AG08395 (cell line): ENCODE measurements around the gene PLCL1.
"Not testable (repeated sequence)": the region's sequence is repeated elsewhere in the genome, so short reads cannot be mapped to it uniquely, and the experiment has no call there.

ENCODE experiments used
- DNase-seq: peaks from one replicate; pipeline ENCODE4 v3.0.0; 2012; ENCODE audit warnings: mixed read lengths, low spot score

PLCL1 gene

GRCh38 chr2:197810016-197810415 is 5.6 kb downstream of the PLCL1 start:
- no peak for DNase-seq

DNA sequence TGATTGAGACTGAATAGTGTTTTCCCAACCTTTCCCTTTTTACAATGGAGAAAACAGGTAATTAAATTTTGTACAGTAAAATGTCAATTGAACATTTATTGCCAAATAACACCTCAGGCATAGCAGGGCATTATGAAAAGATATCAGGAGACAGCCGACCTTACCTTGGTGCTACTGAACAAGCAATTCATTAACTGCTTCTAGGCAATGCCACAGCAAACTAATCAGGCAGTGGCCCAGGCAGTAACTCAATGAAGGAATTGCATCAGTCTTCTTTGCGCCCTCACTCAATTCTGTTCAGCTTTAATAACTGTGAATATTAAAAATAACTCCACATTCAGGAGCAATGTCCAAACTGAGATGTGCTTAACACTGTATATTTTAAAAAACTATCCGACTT is 6.1 kb downstream of the PLCL1 start:
- no peak for DNase-seq

- peak; percentile 54 for DNase-seq
Measured at GRCh38 chr2:197813093-197813787, 8.8 kb downstream of the PLCL1 start.

DNA sequence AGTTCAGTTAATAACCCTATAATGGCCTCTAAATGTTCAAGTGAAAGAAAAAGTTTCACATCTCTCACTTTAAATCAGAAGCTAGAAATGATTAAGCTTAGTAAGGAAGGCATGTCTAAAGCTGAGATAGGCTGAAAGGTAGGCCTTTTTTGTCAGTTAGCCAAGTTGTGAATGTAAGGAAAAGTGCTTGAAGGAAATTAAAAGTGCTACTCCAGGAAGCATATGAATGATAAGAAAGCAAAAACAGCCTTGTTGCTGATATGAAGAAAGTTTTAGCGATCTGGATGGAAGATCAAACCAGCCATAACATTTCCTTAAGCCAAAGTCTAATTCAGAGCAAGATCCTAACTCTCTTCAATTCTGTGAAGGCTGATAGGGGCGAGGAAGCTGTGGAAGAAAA is 10.1 kb downstream of the PLCL1 start:
- no peak for DNase-seq

DNA sequence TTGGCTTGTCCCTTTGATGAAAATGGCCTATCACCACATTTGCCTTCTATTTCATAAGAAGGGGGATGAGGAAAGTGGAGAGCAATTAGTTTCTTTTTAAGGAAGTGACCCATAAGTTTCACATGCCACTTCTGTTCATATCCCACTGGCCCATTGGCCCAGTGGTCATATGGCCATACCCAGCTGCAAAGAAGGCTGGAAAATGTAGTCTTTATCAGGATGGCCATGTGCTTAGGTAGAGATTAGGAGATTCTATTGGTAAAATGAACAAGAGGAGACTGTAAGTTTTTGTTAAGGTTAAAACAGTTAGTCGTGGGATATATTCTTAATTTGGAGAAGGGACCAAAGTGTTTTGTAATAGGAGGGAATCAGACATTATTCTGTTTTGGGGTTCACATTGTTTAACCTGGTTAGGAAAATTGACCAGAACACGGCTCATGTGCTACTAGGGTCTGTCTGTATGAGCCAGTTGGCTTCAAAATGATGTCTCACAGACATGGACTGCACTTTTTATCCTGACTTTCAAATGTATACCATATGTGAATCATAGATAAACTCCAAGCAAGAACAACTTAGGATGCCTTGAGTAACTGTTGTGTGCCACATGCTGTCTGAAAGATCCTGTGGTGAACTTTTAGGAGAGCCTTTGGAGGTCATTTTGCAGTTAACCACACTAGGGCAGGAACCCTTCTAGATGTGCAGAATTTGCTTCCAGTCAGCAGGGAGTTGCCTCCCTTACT is 17.3 kb downstream of the PLCL1 start:
- no peak for DNase-seq

DNA sequence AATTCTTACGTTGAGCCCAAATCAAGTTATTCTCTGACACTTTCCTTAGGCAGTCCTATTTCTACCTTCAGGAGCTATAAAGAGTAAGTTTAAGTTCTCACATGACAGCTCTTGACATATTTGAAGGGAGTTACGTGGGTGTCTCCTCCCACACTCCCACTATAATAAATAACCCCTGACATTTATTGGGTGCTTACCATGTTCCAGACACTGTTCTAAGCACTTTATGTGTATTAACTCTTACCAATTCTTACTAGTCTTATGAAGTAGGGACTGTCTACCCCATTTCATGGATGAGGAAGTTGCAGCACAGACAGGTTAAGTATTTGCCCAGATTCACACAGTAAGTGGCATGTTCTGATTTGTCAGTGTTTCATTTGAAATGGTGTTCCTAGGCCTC is 17.9 kb downstream of the PLCL1 start:
- DNase-seq = no peak

DNA sequence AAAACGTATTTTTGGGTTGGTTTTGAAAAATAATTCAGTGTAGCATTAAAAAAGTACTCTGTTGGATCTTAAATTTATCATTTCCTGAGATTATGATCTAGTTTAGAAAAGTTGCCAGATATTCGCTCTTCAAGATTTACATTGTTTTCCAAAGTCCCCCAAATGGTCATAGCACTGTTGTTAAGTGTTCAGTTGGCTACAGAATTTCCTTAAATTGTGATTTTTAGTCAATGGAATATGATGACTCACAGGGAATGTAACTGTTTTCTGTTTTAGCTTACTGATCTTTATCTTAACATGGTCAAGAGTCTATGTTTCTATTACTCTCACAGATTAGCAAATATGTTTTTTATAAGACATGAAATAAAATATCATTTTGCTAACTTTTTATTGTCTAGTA is 23.2 kb downstream of the PLCL1 start:
- DNase-seq = no peak

GRCh38 chr2:197828464-197829135 is 24.2 kb downstream of the PLCL1 start:
- DNase-seq = no peak

- DNase-seq = not testable (repeated sequence)
Measured at GRCh38 chr2:197834771-197835170, 30.4 kb downstream of the PLCL1 start.

DNA sequence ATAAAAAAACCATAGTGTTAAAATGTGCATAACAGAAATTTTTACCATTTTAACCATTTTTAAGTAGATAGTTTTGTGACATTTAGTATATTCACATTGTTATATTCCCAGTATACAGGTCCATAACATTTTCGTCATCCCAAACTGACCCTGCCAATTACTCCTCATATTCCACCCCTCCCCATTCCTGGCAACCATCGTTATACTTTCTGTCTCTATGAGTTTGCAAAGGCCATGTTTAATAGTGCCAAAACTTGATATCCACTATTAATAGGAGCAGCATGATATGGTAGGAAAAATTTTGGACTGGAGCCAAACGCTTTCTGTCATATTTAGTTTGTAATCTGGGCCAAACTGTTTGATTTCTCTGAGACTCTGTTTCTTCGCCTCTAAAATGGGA is 30.9 kb downstream of the PLCL1 start:
- no peak for DNase-seq

GRCh38 chr2:197838036-197838435 is 33.6 kb downstream of the PLCL1 start:
- peak; percentile 54 for DNase-seq

- DNase-seq = peak; percentile 11
Measured at GRCh38 chr2:197838579-197838978, 34.2 kb downstream of the PLCL1 start.

DNA sequence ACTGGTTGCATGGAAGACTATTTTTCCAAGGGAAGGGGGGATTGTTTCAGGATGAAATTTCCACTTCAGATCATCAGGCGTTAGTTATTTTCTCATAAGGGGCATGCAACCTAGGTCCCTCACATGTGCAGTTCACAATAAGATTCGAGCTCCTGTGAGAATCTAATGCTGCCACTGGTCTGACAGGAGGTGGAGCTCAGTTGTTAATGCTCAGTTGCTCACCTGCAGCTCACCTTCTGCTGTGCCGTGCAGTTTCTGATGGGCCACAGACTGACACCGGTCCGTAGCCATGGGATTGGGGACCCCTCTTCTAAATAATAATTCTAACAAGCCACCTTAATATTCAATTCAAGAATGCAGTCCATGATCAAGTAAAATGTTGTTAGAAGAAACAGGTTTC is 34.9 kb downstream of the PLCL1 start:
- DNase-seq = no peak

DNA sequence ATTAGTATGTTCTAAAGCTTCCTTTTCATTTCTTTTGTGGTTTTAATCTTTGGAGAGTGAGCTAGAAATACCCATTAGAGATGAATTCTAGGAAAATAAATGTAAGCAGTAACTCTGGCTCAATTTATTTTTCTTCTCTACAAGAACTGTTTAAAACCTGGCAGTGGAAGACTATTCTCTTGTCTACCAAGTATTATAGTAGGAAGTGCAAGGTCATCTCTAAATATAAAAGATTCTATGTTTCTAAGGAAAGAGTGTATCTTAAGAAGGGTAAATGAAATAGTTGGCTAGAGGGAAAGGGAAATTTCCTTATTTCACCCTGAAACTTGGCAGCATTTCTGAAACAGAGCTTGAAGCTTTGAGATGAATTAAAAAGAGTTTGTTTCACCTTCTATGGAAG is 35.5 kb downstream of the PLCL1 start:
- no peak for DNase-seq

DNA sequence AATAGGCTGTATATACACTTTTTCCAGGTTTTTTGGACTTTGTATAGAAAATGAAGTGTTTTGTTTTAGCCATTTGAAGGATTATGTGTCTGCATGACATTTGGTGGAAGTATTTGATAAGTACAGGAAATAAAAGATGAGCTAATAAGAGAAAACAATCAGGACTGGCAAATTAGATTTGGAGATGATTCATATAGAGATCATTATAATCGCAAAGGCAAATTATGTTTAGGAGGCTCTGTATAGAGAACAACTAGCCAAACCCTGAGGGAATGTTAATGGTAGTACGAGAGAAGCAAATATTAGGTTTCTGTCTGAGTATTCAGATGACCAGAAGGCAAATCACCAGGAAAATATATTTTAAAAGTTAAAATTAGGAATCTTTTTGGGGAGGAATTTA is 41.7 kb downstream of the PLCL1 start:
- DNase-seq = no peak

DNA sequence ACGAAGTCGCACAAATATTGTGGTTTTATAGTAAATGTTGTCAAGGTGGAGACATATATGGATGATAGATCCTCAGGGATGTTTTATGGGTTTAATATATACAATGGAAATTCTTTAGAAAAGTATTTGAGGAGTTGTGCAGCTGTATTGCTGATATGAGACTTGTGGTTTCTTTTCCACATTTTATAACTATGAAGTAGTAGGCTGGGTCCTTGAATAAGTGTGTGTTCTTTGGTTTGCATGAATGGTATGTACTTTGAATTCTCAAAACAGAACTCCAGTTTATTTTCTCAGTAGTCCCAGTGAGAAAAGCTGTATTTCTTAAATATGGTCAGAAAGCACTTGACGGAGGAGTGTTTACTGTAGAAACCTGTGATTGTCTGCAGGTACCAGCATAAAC is 42.4 kb downstream of the PLCL1 start:
- no peak for DNase-seq

GRCh38 chr2:197847651-197848401 is 43.4 kb downstream of the PLCL1 start:
- DNase-seq = no peak

- no peak for DNase-seq
Measured at GRCh38 chr2:197848602-197849001, 44.2 kb downstream of the PLCL1 start.

DNA sequence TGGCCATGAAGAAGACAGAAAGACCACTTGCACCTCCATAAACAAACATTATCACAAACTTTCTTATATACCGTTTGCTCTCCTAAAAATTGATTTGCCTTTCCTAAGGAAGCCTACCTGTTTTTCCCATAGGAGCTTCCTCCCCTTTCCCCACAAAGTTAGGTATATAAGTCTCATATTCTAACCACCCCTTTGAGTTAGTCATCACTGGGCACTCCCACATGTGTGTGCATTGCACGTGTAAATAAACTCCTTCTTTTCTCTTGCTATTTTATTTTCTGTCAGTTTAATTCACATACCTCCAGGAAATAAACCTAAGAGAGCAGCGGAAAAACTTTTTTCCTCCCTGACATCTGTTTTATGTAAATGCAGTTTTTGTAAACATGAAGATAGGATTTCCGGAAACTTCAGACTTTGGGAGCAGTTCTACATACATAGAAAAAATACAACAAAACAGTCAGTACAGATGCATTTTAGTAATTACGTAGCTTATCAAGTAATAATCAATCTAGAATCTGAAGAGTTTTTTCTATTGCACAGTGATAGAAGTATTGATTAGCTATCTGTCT is 46.6 kb downstream of the PLCL1 start:
- no peak for DNase-seq

- DNase-seq = no peak
Measured at GRCh38 chr2:197851451-197851850, 47.1 kb downstream of the PLCL1 start.

GRCh38 chr2:197852108-197852507 is 47.7 kb downstream of the PLCL1 start:
- no peak for DNase-seq

DNA sequence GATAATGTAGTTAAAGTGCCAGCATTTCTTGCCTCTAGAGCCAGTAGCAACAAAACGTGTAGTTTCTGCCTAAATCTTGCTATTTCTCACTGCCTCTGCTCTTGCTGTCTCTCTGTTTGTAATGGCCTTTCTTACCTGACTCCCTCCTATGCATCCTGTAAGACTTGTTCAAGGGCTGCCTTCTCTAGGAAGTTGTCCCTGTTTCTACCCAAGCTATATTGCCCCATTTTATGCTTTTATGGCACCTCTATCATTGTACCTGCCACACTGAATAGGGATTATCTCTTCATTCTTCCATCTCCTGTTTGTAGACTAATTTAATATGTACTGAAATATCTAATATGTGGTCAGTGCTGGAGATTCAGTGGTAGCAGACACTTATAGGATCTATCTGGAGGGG is 49.2 kb downstream of the PLCL1 start:
- no peak for DNase-seq
